HG03575 (cell line): ENCODE measurements around the gene PJA1.

ENCODE experiments used
- ATAC-seq: cut with Tn5 transposase; IDR thresholded peaks from one replicate; pipeline ENCODE4 v1.9.1; 2021; ENCODE audit not compliant: unreplicated experiment, insufficient number of reproducible peaks, low FRiP score; ENCODE audit errors: extremely low read depth

Gene PJA1, protein sequence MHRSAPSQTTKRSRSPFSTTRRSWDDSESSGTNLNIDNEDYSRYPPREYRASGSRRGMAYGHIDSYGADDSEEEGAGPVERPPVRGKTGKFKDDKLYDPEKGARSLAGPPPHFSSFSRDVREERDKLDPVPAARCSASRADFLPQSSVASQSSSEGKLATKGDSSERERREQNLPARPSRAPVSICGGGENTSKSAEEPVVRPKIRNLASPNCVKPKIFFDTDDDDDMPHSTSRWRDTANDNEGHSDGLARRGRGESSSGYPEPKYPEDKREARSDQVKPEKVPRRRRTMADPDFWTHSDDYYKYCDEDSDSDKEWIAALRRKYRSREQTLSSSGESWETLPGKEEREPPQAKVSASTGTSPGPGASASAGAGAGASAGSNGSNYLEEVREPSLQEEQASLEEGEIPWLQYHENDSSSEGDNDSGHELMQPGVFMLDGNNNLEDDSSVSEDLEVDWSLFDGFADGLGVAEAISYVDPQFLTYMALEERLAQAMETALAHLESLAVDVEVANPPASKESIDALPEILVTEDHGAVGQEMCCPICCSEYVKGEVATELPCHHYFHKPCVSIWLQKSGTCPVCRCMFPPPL

DNA sequence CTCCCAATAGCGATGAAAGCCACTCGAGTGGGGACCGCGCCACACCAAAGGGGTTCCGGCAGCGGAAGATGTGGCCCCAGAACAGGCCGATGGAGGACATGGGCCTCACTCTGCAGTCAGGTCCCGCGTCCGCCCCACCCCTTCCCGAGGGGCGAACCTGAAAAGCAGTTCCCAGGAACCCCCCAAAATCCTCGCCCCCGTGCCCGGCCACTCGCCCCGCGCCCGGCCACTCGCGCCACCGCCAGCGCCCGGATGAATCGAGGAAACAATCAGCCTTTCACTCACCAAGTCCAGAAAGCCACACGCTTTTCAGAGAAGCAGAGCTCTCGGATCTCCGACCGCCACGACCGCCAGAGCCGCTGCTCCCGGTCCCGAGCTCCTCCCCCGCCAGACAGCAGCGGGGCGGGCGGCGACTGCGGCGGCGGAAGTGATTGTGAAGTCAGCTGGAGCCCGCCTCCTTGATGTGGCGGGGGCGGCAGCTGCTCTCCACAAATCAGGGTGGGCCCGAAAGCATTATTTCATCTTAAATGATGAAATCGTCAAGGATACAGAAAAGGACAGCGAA lies at the start of gene PJA1:
TSS of gene PJA1 (minus strand) at position 367 of the 565 bp plus-strand sequence. CDS start 2,380 bp downstream, outside the sequence.
- ATAC-seq: no peak

DNA sequence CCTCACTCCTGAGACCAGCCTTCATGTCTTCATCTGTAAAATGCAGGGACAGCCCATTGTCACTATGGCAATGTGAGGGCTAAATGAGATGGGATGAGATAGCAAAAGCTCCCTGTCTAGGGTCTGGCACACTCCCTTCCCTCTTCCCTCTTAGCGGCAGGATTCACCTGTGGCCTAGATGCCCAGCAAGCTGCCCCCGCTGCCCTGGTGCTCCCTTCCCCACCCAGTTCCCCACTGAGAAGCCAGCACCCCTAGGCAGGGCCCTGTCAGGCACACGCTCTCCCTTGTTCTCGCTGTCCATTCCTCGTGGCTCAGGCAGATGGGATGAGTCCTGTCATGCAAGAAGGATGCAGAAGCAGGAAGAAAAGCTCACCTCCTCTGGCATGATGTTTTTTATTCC lies 49.2 kb upstream of the PJA1 start:
- no peak for ATAC-seq

DNA sequence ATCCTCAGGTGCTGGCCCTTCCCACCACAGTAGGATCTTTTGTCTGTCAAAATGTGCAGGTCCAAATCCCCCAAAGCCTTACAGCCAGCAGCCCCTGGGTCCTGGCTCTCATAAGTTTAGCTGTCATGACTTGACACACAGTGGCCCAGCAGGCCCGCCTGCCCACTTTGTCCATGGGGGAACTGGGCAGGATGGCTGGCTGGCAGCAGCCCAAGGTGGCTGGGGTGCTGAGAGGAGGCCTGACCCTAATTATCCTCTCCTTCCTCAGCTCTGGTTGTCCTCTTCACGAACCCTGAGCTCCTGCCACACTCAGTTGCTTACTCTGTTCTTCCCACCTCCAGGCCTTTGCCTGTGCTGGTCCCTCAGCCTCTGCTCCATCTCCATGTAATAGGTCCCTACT lies 46.4 kb upstream of the PJA1 start:
- no peak for ATAC-seq

DNA sequence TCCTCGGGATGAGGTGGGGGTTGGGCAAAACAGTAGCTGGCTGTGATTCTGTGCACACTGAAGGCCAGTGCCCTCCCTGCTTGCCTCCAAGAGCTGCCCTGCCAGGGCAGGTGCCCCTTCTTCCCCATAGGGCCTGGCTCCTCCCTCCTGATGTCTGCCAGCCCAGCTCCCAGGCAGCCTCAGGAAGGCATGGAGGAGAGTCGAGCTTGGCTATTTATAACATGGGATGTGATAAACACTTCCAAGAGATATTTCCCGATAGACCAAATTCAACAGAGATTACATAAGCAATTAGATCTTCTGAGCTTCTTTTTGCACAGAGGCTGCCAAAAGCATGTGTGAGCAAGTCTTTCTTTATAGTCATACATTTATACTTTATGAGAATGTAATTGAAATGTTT lies 45.3 kb upstream of the PJA1 start:
- no peak for ATAC-seq

DNA sequence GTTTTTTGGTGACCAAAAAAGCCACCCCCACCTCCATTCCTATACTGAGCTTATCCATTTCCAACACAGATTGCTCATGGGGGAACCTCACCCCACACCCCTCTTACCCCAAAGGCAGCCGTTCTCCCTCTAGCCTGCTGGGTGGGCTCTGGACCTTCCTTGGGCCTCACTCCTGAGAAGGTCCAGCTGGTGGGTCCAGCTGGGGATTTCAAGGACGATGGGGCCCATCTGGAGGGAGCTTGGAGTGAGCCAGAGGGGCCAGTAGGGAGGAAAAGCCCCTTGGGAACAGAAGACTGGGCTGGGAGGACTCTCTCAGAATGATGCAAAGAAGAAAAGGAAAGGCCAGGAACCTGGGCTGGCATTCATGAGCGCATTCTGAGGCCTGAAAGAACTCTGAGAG lies 42.0 kb upstream of the PJA1 start:
- ATAC-seq: no peak

DNA sequence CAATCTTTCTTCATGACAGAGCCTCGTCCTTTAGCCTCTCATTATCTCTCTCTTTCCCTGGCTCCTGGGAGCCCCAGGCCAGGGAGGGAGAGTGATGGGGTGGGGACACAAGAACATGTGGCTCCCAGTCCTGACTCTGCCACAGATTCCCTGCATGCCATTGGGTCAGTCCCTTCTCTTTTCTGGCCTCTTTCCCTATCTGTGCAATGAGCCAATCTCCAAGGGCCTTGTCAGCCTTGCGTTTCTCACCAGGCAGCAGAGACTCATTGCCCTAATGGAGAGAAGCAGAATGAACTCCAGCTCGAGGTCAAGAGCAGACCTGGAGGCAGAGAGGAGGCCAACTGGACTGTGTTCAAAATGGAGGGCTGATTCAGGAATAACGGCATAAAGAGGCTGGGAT lies 38.4 kb upstream of the PJA1 start:
- no peak for ATAC-seq

DNA sequence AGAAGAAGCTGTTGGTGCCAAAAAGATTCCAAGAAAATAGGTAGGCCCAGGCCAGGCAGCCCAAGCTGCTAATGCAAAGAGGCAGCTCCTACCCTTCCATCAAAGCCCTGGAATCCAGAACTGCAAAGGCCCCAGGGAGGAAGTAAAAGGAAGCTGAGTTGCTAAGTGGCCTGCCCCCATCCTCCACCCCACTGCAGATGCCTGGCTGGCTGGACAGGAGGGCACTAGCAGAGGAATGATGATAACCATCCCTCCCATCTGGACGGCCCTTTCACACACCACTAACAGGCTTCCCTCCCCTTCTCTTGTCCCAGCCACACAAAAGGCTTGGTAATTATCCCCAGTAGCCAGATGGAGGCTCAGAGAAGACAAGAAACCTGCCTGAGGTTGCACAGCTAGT lies 32.4 kb upstream of the PJA1 start:
- no peak for ATAC-seq

DNA sequence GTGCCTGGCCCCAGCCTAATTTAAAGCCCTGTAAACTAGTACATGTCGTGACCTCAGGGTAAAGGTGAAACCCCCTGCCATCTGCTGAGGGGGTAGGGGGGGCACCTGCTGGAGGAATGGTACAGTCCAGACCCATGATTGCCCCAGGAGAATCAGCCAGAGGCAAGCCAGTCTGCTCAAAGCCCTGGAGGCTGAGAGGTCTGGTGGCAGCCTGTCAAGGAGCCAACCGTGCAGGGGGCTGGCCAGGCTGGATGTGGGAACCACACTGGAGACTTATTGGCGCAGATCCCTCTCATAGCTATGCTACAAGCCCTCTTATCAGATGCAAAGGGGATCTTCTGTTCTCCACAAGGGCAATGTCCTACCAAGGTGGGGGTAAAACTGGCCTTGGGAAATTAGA lies 31.4 kb upstream of the PJA1 start:
- ATAC-seq: no peak

DNA sequence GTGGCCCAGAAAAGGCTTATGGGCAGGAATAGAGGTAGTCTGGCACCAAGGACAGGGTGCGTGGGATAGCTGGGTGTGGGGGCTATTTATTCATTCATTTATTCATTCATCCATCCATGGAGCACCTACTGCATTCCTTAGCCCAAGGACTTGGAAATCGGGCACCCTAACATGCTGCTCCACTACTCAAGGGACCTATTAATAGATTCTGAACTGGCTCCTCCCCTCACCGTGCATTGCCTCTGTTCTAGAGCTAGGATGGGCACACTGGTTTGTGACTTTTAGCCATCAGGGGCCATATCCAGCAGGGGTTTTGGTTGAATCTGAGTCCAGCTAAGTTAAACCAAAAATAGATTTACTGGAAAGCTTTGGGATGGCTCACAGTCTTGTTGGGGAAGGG lies 30.6 kb upstream of the PJA1 start:
- no peak for ATAC-seq

DNA sequence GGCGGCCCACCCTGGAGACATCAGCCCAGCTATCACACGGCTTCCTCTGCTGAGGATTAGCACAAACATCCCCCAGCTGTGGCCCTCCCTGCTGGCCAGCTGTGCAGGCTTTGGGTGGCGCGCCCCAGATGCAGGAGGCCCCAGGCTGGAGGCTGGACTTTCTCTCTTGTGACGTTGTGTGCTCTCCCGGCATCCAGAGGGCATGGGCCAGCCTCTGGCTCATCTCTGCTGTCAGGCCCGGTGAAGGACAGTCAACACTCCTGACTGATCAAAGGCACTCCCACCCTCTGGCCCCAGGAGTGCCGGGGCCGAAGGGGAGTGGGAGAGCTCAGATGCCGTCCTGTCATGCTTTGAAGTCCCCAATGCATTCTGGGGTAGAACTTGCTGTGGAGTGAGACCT lies 29.9 kb upstream of the PJA1 start:
- ATAC-seq: no peak

DNA sequence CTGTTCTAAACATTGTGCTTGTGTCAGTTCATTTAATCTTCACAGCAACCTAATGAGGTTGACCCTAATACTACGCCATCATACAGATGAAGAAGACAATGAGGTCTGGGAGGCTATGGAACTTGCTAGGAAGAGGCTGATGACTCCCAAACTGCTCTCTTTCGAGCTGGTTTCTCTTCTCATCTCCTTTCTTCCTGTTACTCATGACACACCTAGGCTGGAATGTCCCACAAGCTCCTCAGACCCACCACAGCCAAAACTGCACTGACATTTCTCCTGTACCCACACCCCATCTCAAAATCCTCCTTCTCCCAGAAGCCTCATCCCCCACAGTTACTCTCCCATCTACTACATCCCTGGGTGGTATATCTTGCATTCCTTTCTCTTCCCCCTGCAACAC lies 27.4 kb upstream of the PJA1 start:
- ATAC-seq: no peak

DNA sequence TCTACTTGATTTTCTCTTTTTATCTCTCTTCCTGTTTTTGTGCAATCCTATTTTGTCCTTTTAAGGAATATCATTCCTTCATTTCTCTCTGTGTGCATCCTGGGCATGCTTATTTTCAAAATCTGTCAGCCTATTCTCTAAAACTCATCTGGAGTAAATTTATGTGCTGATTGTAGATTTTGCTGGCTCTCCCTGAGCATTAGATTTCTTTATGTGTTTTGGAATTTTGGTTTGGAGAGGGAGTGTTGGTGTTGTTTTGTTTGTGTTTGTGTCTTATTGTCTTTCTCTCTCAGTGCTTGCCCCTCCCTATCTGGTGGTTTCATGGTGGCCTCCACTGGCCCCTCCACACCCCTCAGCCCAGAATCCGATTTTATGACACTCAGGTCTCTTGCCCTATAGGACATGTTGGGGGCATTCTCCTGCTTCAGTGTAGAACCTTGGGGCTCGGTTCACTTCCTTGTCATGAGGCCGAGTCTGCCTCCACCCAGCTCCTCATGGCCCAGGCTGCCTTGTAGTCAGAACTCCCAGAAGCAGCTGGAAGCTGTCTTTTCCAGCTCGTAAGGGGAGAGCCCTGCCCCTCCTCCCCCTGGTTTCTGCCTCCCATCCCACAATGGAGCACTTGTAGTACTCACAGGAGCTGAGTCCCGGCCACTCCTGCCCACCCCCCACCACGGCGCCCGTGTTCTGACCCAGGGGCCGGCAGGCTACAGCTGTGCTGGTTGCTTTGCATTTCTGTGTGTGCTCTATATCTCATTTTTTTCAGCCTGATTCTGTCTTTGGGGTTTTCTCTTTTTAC lies 24.5 kb upstream of the PJA1 start:
- no peak for ATAC-seq

DNA sequence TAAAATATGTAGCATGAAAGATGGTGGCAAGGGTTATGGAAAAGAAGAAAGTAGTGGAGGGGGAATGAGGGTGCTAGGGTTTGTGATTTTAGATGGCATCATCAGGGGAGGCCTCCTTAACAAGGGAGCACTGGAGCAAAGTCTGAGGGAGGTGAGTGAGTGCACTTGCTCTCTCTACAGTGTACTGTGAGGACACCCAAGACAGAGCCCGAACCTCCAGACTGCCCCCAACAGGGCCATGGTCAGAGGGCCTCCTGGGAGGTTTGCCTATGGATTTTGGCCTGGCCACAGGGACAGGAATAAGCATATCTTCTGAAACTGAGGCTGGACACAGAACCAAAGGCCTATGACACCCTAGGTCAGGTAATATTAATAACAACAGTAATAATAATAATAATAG lies 21.4 kb upstream of the PJA1 start:
- ATAC-seq: no peak

DNA sequence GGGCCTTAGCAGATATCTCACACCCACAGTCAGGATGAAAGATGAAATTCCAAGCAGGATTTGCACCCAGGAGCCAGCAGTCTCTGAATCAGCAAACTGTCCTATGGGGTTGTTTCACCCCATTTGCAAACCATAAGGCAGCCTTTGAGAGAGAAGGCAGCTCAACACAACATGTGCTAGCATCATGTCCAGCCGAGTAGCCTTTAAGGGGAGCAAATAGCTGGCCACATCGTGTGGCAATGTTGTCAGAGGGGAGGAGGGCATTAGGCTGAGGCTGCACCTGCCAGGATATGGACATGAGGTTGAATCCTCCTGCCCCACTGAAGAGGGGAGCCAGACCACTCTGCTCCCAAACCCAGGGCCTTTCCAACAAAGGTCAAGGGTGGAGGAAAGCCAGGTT lies 20.6 kb upstream of the PJA1 start:
- no peak for ATAC-seq

DNA sequence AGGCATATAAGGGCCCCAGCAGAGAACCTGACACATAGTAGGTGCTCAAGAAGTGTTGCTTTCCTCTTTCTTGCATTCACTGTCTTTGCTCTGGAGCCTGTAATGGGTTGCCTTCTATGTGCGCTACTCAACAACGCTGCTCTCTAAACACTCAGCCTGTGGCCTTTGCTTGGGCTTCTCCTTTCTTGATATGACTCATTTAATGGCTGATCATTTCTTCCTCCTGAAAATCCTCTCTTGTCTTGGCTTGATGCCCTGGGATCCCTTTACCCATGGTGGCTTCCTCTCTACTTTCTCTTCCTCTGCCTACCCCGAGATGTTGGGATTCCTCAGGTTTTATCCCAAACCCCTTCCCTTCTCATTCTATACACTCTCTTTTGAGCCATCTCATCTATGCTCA lies 19.9 kb upstream of the PJA1 start:
- ATAC-seq: no peak

DNA sequence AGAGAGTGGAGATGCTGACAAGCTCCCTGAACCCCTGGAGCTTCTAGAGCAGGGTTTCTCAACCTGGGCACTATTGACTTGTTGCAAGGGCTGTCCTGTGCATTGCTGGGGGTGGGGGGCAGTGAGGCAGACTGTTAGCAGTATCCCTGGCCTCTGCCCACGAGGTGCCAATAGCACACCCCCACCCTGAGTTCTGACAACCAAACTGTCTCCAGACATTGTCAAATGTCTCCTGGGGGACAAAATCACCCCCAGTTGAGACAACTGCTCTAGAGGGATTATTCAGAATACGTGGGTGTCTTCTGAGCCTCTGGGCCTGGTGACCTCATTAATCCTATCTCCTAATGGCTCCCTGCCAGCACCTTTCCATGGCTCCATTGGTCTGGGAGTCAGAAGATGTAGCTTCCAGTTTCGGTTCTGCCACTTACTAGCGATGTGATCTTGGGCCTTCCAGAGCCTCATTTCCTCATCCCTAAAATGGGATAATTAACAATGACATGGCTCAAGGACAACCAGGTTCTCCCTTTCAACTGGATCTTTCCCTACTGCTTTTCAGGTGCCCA lies 17.6 kb upstream of the PJA1 start:
- no peak for ATAC-seq

DNA sequence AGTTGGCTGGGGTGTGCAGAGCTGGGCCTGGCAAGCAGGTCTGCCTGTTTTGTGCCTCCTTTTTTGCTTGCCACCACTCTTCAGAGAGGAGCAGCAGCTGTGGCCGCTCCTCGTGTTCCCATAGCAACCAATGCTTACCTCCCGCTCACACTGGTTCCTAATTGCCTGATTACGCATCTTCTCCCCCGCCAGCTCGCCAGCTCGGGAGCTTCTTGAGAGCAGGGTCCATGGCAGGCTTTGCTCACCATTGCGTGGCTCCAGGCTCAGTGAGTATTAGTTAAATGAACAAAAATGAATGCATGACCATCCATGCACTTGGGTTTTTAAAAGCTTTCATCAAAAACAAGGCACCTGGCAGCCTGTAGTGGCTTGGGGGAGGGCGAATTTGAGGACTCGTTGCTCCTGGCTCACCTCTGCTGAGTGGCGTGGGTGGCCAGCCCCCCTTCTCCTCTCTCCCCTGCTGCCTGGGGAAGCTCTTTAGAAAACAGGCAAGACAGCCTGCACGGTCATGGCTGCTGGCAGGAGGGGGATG lies 14.2 kb upstream of the PJA1 start:
- ATAC-seq: no peak

DNA sequence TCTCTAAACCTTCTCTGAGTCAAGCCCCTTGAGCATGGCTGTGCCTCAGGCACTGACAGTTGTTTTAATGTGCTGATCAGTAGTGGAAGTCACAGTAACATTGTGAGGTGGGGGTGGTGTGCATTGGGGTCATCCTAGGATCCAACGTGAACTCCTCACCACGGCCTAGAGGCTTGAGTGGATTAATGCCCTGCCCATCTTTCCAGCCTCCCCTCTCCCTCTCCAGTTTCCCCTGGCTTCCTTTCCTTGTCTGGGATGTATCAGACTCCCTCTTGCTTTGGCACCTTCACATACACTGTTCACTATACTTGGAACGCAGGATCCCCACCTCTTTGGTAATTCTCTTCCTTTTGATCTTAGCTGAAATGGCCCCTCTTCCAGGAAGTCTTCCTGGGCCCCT lies 13.3 kb upstream of the PJA1 start:
- ATAC-seq: no peak

DNA sequence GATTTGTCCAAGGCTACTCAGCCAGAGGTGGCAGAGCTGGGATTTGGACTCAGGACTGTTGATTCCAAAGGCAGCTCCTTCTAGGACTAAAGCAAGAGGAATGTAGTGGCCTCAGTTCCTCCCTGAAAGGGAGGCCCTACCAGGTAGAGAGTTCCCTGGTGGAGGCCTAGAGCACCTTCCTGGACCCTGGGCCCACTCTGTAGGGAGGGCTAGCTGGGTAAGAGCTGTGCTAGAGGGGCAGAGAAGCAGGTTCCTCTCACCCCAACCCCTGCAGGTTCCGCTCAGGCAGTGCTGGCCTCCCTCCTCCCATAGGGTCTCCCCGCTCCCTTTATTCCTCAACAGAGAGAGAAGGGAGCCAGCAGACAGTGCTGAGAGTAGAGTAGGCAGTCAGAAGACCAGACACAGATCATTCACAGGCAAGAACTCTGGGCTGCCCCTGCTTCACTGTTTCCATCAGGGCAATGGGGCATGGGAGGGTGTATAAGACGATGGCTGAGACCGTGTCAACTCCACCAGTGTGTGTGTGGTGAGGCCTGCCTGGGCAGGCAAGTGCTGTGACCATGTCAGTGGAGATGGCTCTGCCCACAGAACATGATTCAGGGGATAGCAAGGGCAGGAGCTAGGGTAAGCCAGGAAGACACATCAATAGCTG lies 12.4 kb upstream of the PJA1 start:
- ATAC-seq: no peak
